CD14-positive monocyte (primary cell): Measurements from ENCODE around the gene ZNF774. TPM values are rescaled to one million over a fixed set of nuclear protein-coding genes. Genes with fewer than 3 reads are reported as not detected.

Source experiments
- DNase-seq, 3 donors: peaks; one replicate each; pipeline ENCODE4 v3.0.0-alpha.2; 2011 to 2022
- H2AFZ ChIP-seq: 2 replicates; pipeline ENCODE4 v1.6.0; 2012; ENCODE audit warnings: mild to moderate bottlenecking, low read depth, low read length, inconsistent platforms; ENCODE audit not compliant: insufficient read depth, poor library complexity, severe bottlenecking
- H3K27ac ChIP-seq, 2 donors: 1 replicate in 1 of 2; 2 replicates in 1 of 2; pipeline ENCODE4 v1.5.1; 2012 to 2013; ENCODE audit warnings: low read length in 2 of 2, control low read depth in 1 of 2, inconsistent platforms in 1 of 2, low read depth in 1 of 2, mild to moderate bottlenecking in 1 of 2
- H3K27me3 ChIP-seq, 2 donors: one replicate each; pipeline versions ENCODE4 v1.6.0 to v1.6.1; 2011 to 2013; ENCODE audit warnings: low read length in 2 of 2; ENCODE audit not compliant: control insufficient read depth in 2 of 2, insufficient read depth in 2 of 2
- H3K36me3 ChIP-seq, 2 donors: replicated peaks in 1 of 2; 1 replicate in 1 of 2; 2 replicates in 1 of 2; pipeline versions ENCODE4 v1.5.1 to v1.6.1; 2012 to 2013; ENCODE audit warnings: low read length in 2 of 2, control low read depth in 1 of 2, inconsistent platforms in 1 of 2, mild to moderate bottlenecking in 1 of 2; ENCODE audit not compliant: insufficient read depth in 2 of 2, control insufficient read depth in 1 of 2
- H3K4me1 ChIP-seq, 2 donors: 1 replicate in 1 of 2; 2 replicates in 1 of 2; pipeline versions ENCODE4 v1.5.1 to v1.6.1; 2012 to 2013; ENCODE audit warnings: low read length in 2 of 2, control low read depth in 1 of 2, inconsistent platforms in 1 of 2, mild to moderate bottlenecking in 1 of 2, moderate library complexity in 1 of 2; ENCODE audit not compliant: insufficient read depth in 2 of 2, control insufficient read depth in 1 of 2
- H3K4me2 ChIP-seq: replicated peaks from 2 replicates; pipeline ENCODE3; 2012; ENCODE audit warnings: low read length, moderate library complexity, mild to moderate bottlenecking; ENCODE audit not compliant: poor library complexity, severe bottlenecking; ENCODE audit errors: extremely low read depth
- H3K4me3 ChIP-seq, 3 experiments: fragments of 200-600 bp in 1 of 3; sonication (generic) in 1 of 3; replicated peaks in 1 of 3; 1 replicate in 2 of 3; 2 replicates in 1 of 3; pipeline ENCODE4 v1.5.1; 2011 to 2013; ENCODE audit warnings: low read length in 3 of 3, mild to moderate bottlenecking in 3 of 3, control low read depth in 2 of 3, low read depth in 2 of 3, inconsistent platforms in 1 of 3, moderate library complexity in 1 of 3
- H3K79me2 ChIP-seq: 2 replicates; pipeline ENCODE4 v1.6.0; 2012; ENCODE audit warnings: mild to moderate bottlenecking, control low read depth, inconsistent platforms, low read length, moderate library complexity; ENCODE audit not compliant: insufficient read depth
- H3K9ac ChIP-seq: 2 replicates; pipeline ENCODE4 v1.6.0; 2017; ENCODE audit warnings: low read length, mild to moderate bottlenecking; ENCODE audit not compliant: insufficient read depth, poor library complexity, severe bottlenecking
- H3K9me3 ChIP-seq, 2 donors: replicated peaks in 1 of 2; 1 replicate in 1 of 2; 2 replicates in 1 of 2; pipeline versions ENCODE4 v1.5.1 to v1.6.1; 2012 to 2013; ENCODE audit warnings: low read length in 2 of 2, control low read depth in 1 of 2; ENCODE audit not compliant: control insufficient read depth in 1 of 2, insufficient read depth in 1 of 2
- H4K20me1 ChIP-seq: 2 replicates; pipeline ENCODE4 v1.6.0; 2012; ENCODE audit warnings: mild to moderate bottlenecking, low read length, control low read depth, moderate library complexity; ENCODE audit not compliant: insufficient read depth
- H3K27ac Mint-ChIP-seq, 7 donors: one replicate each; pipeline ENCODE4 v1.8.0; 2020; ENCODE audit warnings: mild to moderate bottlenecking in 7 of 7, mixed read lengths in 7 of 7, moderate library complexity in 6 of 7, inconsistent platforms in 2 of 7
- H3K27me3 Mint-ChIP-seq, 3 donors: one replicate each; pipeline ENCODE4 v1.8.0; 2021 to 2022; ENCODE audit warnings: low read depth in 3 of 3, mild to moderate bottlenecking in 3 of 3, mixed read lengths in 3 of 3, moderate library complexity in 3 of 3, inconsistent platforms in 1 of 3
- H3K36me3 Mint-ChIP-seq, 2 donors: one replicate each; pipeline ENCODE4 v1.8.0; 2020; ENCODE audit warnings: mixed read lengths in 2 of 2, inconsistent platforms in 1 of 2, mild to moderate bottlenecking in 1 of 2
- H3K4me1 Mint-ChIP-seq: one replicate; pipeline ENCODE4 v1.8.0; 2020; ENCODE audit warnings: mild to moderate bottlenecking, mixed read lengths
- H3K4me3 Mint-ChIP-seq, 2 donors: one replicate each; pipeline ENCODE4 v1.8.0; 2020; ENCODE audit warnings: mild to moderate bottlenecking in 2 of 2, mixed read lengths in 2 of 2, moderate library complexity in 1 of 2
- H3K9me3 Mint-ChIP-seq, 7 donors: one replicate each; pipeline ENCODE4 v1.8.0; 2020 to 2022; ENCODE audit warnings: mixed read lengths in 7 of 7, mild to moderate bottlenecking in 6 of 7, moderate library complexity in 6 of 7, inconsistent platforms in 2 of 7
- CTCF ChIP-seq: fragments of 200-600 bp; IDR thresholded peaks from one replicate; pipeline ENCODE4 v1.8.0; 2022; ENCODE audit warnings: antibody characterized with exemption, mild to moderate bottlenecking
- WGBS: methylation state at CpG from one replicate; pipeline ENCODE4 v1.1.5; 2013; ENCODE audit warnings: missing lambda C conversion rate; ENCODE audit not compliant: insufficient coverage; 5-methylcytosine and 5-hydroxymethylcytosine counted together
- intact Hi-C, 2 donors: fragments of 100-400 bp; cut with micrococcal nuclease; formaldehyde crosslinking; loops; one replicate each; pipeline versions ENCODE4 v1.15.0 to v1.15.1; 2023
- polyA plus RNA-seq, 3 donors: library from polyadenylated mRNA; depleted of rRNA in 1 of 3; unstranded in 2 of 3; stranded (reverse) in 1 of 3; fragments of 300-500 nt in 2 of 3; fragments of >200 nt in 1 of 3; fragmentation: Illumina TruSeq in 2 of 3; gene quantifications; 1 replicate in 2 of 3; 2 replicates in 1 of 3; pipeline ENCODE4 v1.2.3, GENCODE V29; 2012 to 2021

The ZNF774 gene
- polyA plus RNA-seq, 3 donors, result 0.12 to 0.23 TPM; not detected in 1

DNA sequence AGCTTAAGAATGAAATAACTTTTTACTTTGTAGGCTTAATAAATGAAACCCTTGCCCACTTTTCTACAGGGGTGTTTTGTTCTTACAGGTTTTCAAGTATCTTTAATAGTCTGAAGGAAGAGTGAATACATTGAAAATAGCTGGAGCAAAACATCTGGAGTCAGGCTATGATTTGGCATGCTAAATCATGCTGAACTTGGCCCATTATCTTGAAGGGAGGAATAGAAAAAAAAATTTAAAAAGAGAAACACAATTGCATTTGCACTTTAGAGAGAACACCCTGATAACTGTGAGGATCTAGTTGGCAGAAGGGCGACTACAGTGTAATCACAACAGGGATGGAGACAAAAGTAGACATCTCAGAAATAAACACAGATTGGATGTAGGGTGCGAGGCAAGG, 34.1 kb downstream of the ZNF774 start:
- DNase-seq, result no peak
- Histone ChIP-seq H3K27ac (no peak overlapping the region), H3K4me2 (no peak overlapping the region), H3K4me1 (peaks cover 27% of the 10 kb centered on the region in 2 donors), H3K79me2 (peaks cover 29% of the 10 kb centered on the region), H2AFZ (no peak overlapping the region), H3K9me3 (no peaks in the 10 kb centered on the region), H3K27me3 (no peaks in the 10 kb centered on the region), H4K20me1 (peaks cover 24% of the 10 kb centered on the region), H3K9ac (no peak overlapping the region), H3K4me3 (no peak overlapping the region), H3K36me3 (peaks cover 8 to 9% of the 10 kb centered on the region in 2 donors)
- intact Hi-C loops, result loop anchor here (5.0 to 10.0 kb wide), 2 partner anchors 34 to 151 kb away; partner anchors contain the start of genes CIB1 (in 1 of the 2), GDPGP1 (in 1 of the 2) and ZNF774 (in 1 of the 2)
- H3K4me3 Mint-ChIP-seq, result no peak overlapping the region
- 100% methylated on average over 1 of the region's 2 CpGs for WGBS
- no peak for TF ChIP-seq CTCF
- H3K36me3 Mint-ChIP-seq, result peaks cover 21 to 24% of the 10 kb centered on the region in 2 donors
- H3K9me3 Mint-ChIP-seq, result no peaks in the 10 kb centered on the region
- H3K4me1 Mint-ChIP-seq, result peaks cover 30% of the 10 kb centered on the region
- peak overlapping the region in 2 of 7 donors; percentile 11 to 13 for H3K27ac Mint-ChIP-seq
- peaks cover 0 to 5% (median 2%) of the 10 kb centered on the region in 3 donors for H3K27me3 Mint-ChIP-seq

DNA sequence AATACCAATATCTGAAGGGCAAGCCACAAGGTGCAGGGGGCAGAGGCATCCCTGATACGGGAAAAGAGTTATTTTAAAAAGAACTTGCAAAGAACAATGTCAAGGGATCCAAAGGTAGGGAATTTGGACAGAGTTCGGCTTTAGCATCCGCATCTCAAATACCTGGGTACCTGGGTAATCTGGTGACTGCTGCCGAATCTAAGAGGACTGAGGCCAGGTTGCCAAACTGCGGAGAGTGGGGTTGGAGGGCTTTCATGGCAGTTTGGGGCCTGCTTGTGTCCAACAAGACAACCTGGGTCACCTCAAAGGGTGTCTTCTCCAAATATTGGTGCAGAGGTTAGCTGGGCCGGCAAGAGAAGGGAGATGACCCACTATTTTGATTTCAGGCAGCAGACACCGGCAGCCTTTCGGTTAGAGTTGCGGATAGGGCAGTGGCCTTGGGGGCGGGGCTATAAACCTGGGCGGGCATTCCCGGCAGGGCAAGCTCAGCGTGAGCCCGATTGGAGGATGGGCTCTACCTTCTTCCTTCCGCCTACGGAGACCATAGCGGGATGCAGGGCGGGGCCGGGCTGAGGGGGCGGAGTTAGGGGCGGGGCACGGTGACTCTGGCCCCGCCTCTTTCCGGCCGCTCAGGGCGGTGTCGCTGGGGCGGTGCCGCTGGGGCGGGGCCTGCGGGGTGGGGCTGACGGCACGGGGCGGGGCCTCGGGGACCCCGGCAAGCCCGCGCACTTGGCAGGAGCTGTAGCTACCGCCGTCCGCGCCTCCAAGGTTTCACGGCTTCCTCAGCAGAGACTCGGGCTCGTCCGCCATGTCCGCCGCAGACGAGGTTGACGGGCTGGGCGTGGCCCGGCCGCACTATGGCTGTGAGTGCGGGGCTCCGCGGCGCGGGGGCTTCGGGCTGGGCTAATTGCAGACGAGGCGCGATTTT, 35.7 kb downstream of the ZNF774 start, which contains the start of gene IQGAP1:
Gene IQGAP1, plus strand, starts transcription at position 709 of the 928 bp plus-strand sequence. Its CDS starts 100 bp downstream, at position 809.
- Histone ChIP-seq H3K9ac (peak within 1 kb of the TSS; percentile 99), H3K4me1 (peaks cover 41 to 42% of the 10 kb centered on the region in 2 donors), H3K4me2 (peak within 1 kb of the TSS; percentile 85), H4K20me1 (peaks cover 39% of the 10 kb centered on the region), H3K27me3 (no peaks in the 10 kb centered on the region), H3K4me3 (peak within 1 kb of the TSS; percentile 79 to 91 (median 89)), H3K27ac (peak within 1 kb of the TSS; percentile 96 to 100), H3K9me3 (no peaks in the 10 kb centered on the region), H3K36me3 (peaks cover 19 to 25% of the 10 kb centered on the region in 2 donors), H2AFZ (peak within 1 kb of the TSS; percentile 94), H3K79me2 (peaks cover 45% of the 10 kb centered on the region)
- no peak for TF ChIP-seq CTCF
- H3K4me3 Mint-ChIP-seq, result peak within 1 kb of the TSS; percentile 82 to 96
- intact Hi-C loops, result loop anchor here (2.0 to 10.0 kb wide), 3 partner anchors 15 to 153 kb away; partner anchors contain the start of genes CIB1 (in 1 of the 2), GDPGP1 (in 1 of the 2) and ZNF774 (in 1 of the 2)
- DNase-seq, result peak; percentile 96 to 97 (median 97)
- 5% methylated on average over 55 of the region's 62 CpGs for WGBS
- peaks cover 34 to 40% of the 10 kb centered on the region in 2 donors for H3K36me3 Mint-ChIP-seq
- H3K9me3 Mint-ChIP-seq, result no peaks in the 10 kb centered on the region
- H3K4me1 Mint-ChIP-seq, result peaks cover 43% of the 10 kb centered on the region
- H3K27me3 Mint-ChIP-seq, result peaks cover 0 to 5% (median 0%) of the 10 kb centered on the region in 3 donors
- peak within 1 kb of the TSS; percentile 96 to 99 (median 99) for H3K27ac Mint-ChIP-seq
